ENCODE results near the gene PIEZO2.

DNA sequence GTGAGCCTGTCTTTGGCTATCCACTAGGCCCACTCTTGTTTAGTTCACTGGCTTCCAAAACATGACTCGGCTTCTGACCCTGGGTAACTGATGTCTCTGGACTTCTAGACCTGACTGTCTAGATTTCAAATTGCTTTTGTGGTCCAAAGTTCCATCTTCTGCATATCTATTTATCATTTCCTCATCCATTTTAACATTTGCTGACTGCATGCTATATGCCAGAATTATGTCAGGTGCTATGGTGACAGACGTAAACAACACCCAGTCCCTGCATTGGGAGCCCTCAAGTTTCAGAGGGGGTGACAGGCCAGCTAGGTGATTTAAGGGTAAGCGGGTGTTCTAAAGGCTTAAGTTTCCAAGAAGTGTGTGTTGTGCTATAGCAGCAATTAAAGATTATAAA lies 140.9 kb downstream of the PIEZO2 start:
- TF ChIP-seq CTCF (IDR thresholded peaks at IDR 0.05): no peak
- no peak for TF ChIP-seq POLR2A (IDR thresholded peaks at IDR 0.05)
- TF ChIP-seq POLR2AphosphoS5 (IDR thresholded peaks at IDR 0.05): no peak
- TF ChIP-seq EP300 (IDR thresholded peaks at IDR 0.05): no peak

Measured in gastroesophageal sphincter (tissue), 3 donors.